Caco-2 (cell line): ENCODE measurements around the gene DCP2. TPM values are rescaled to one million over a fixed set of nuclear protein-coding genes. Genes with fewer than 3 reads are reported as not detected.

ENCODE experiments used
- BruUV-seq: library from RNA; stranded (reverse); fragments of 400-500 nt; replicated peaks from 2 replicates; lab custom pipeline; 2021; lab: Mats Ljungman, UMichigan
- CTCF ChIA-PET: fragments of 300-600 bp; sonication (Branson Sonifier 250); formaldehyde crosslinking; loops from one replicate; lab custom pipeline; 2022; ENCODE audit warnings: antibody characterized with exemption; lab: Charles Lee
- POLR2A ChIA-PET: fragments of 300-600 bp; sonication (Branson Sonifier 250); formaldehyde crosslinking; loops from one replicate; lab custom pipeline; 2022; ENCODE audit warnings: antibody characterized with exemption; lab: Charles Lee
- DNase-seq, 2 experiments: peaks; one replicate each; pipeline versions ENCODE4 v3.0.0 to v3.0.0-alpha.2; 2020 to 2022
- H3K27me3 ChIP-seq: replicated peaks from 2 replicates; pipeline ENCODE4 v1.6.0; 2011; ENCODE audit warnings: low read length; ENCODE audit not compliant: control insufficient read depth, insufficient read depth
- H3K36me3 ChIP-seq: 2 replicates; pipeline ENCODE4 v1.5.1; 2011; ENCODE audit warnings: low read length; ENCODE audit not compliant: control insufficient read depth, insufficient read depth
- H3K4me1 ChIP-seq: fragments of 250-450 bp; sonication (Bioruptor Pico); 2 replicates; pipeline ENCODE4 v1.5.1; 2020; ENCODE audit warnings: mild to moderate bottlenecking
- H3K4me3 ChIP-seq: 2 replicates; pipeline ENCODE4 v1.5.1; 2011; ENCODE audit warnings: low read depth, mild to moderate bottlenecking, control low read depth, low read length
- H3K9me3 ChIP-seq: fragments of 250-450 bp; sonication (Bioruptor Pico); 2 replicates; pipeline ENCODE4 v1.5.1; 2020; ENCODE audit warnings: mild to moderate bottlenecking, moderate library complexity
- H3K27ac Mint-ChIP-seq: one replicate; pipeline ENCODE4 v1.8.0; 2022; ENCODE audit warnings: mixed read lengths; ENCODE audit not compliant: unreplicated experiment
- H3K27me3 Mint-ChIP-seq: one replicate; pipeline ENCODE4 v1.8.0; 2022; ENCODE audit warnings: mixed read lengths; ENCODE audit not compliant: insufficient read depth, unreplicated experiment
- H3K36me3 Mint-ChIP-seq: one replicate; pipeline ENCODE4 v1.8.0; 2022; ENCODE audit warnings: mild to moderate bottlenecking, mixed read lengths; ENCODE audit not compliant: insufficient read depth, unreplicated experiment
- H3K4me1 Mint-ChIP-seq: one replicate; pipeline ENCODE4 v1.8.0; 2022; ENCODE audit warnings: low read depth, mixed read lengths; ENCODE audit not compliant: unreplicated experiment
- H3K4me3 Mint-ChIP-seq: one replicate; pipeline ENCODE4 v1.8.0; 2022; ENCODE audit warnings: mild to moderate bottlenecking, moderate library complexity, mixed read lengths; ENCODE audit not compliant: unreplicated experiment
- H3K9me3 Mint-ChIP-seq: one replicate; pipeline ENCODE4 v1.8.0; 2022; ENCODE audit warnings: mixed read lengths; ENCODE audit not compliant: unreplicated experiment
- CTCF ChIP-seq, 2 experiments: fragments of 200-600 bp in 1 of 2; IDR thresholded peaks; 1 replicate in 1 of 2; 2 replicates in 1 of 2; pipeline versions ENCODE4 v1.5.1 to v1.8.0; 2011 to 2022; ENCODE audit warnings: antibody characterized with exemption in 1 of 2, control low read depth in 1 of 2, inconsistent platforms in 1 of 2, low read depth in 1 of 2, low read length in 1 of 2, mild to moderate bottlenecking in 1 of 2, moderate library complexity in 1 of 2; ENCODE audit not compliant: insufficient read depth in 1 of 2, severe bottlenecking in 1 of 2, unreplicated experiment in 1 of 2
- intact Hi-C: fragments of 100-400 bp; cut with micrococcal nuclease; formaldehyde crosslinking; loops from one replicate; pipeline ENCODE4 v1.10.0; 2022; ENCODE audit not compliant: unreplicated experiment
- total RNA-seq: library from RNA; stranded (reverse); gene quantifications from 2 replicates; pipeline ENCODE4 v1.2.3, GENCODE V29; 2022

The DCP2 gene
- total RNA-seq, 1 experiment from 2014 or later = 149 TPM

GRCh38 chr5:113057557-113057984 lies 81.0 kb downstream of the DCP2 start:
- H3K4me3 Mint-ChIP-seq = no peak overlapping the region
- Histone ChIP-seq H3K36me3 (no peaks in the 10 kb centered on the region), H3K27me3 (no peaks in the 10 kb centered on the region), H3K4me3 (no peak overlapping the region), H3K9me3 (no peaks in the 10 kb centered on the region), H3K4me1 (no peaks in the 10 kb centered on the region)
- CTCF ChIA-PET = no interaction called here
- intact Hi-C loops = loop anchor here (1.0 kb wide), 1 partner anchor 273 kb away; no protein-coding TSS in a partner anchor
- POLR2A ChIA-PET = no interaction called here
- no TSS peak for BruUV-seq
- no peaks in the 10 kb centered on the region for H3K4me1 Mint-ChIP-seq
- no peak for DNase-seq
- H3K36me3 Mint-ChIP-seq = no peaks in the 10 kb centered on the region
- H3K9me3 Mint-ChIP-seq = no peaks in the 10 kb centered on the region
- no peak overlapping the region for H3K27ac Mint-ChIP-seq
- H3K27me3 Mint-ChIP-seq = peaks cover 13% of the 10 kb centered on the region
- TF ChIP-seq CTCF (IDR thresholded peaks at IDR 0.05; ENCODE audit: insufficient read depth in 1 of 2, low read depth in 1 of 2, low read length in 1 of 2, severe bottlenecking in 1 of 2, unreplicated experiment in 1 of 2) = no peak

- intact Hi-C loops = no loop called here
- Histone ChIP-seq H3K4me1 (no peaks in the 10 kb centered on the region), H3K36me3 (no peaks in the 10 kb centered on the region), H3K4me3 (no peak overlapping the region), H3K27me3 (no peaks in the 10 kb centered on the region), H3K9me3 (no peaks in the 10 kb centered on the region)
- no peak for DNase-seq
- no peak overlapping the region for H3K4me3 Mint-ChIP-seq
- BruUV-seq = no TSS peak
- H3K27ac Mint-ChIP-seq = no peak overlapping the region
- TF ChIP-seq CTCF (IDR thresholded peaks at IDR 0.05; ENCODE audit: insufficient read depth in 1 of 2, low read depth in 1 of 2, low read length in 1 of 2, severe bottlenecking in 1 of 2, unreplicated experiment in 1 of 2) = no peak
- H3K9me3 Mint-ChIP-seq = no peaks in the 10 kb centered on the region
- POLR2A ChIA-PET = no interaction called here
- H3K27me3 Mint-ChIP-seq = peaks cover 18% of the 10 kb centered on the region
- CTCF ChIA-PET = no interaction called here
- H3K36me3 Mint-ChIP-seq = no peaks in the 10 kb centered on the region
- H3K4me1 Mint-ChIP-seq = no peaks in the 10 kb centered on the region
Measured at GRCh38 chr5:113058269-113058668, 81.7 kb downstream of the DCP2 start.

- no peaks in the 10 kb centered on the region for H3K9me3 Mint-ChIP-seq
- no peaks in the 10 kb centered on the region for H3K36me3 Mint-ChIP-seq
- POLR2A ChIA-PET = no interaction called here
- H3K4me3 ChIP-seq = no peak overlapping the region
- H3K27ac Mint-ChIP-seq = no peak overlapping the region
- intact Hi-C loops = no loop called here
- H3K27me3 ChIP-seq = no peaks in the 10 kb centered on the region
- no peaks in the 10 kb centered on the region for H3K4me1 Mint-ChIP-seq
- no peak for TF ChIP-seq CTCF (IDR thresholded peaks at IDR 0.05; ENCODE audit: insufficient read depth in 1 of 2, low read depth in 1 of 2, low read length in 1 of 2, severe bottlenecking in 1 of 2, unreplicated experiment in 1 of 2)
- H3K27me3 Mint-ChIP-seq = peaks cover 23% of the 10 kb centered on the region
- no TSS peak for BruUV-seq
- no peak for DNase-seq
- CTCF ChIA-PET = no interaction called here
- H3K36me3 ChIP-seq = no peaks in the 10 kb centered on the region
- no peak overlapping the region for H3K4me3 Mint-ChIP-seq
- no peaks in the 10 kb centered on the region for H3K4me1 ChIP-seq
- H3K9me3 ChIP-seq = no peaks in the 10 kb centered on the region
Measured at GRCh38 chr5:113058706-113059226, 82.2 kb downstream of the DCP2 start.
